ENCODE results near the gene PSAPL1. TPM values are rescaled to one million over a fixed set of nuclear protein-coding genes. Genes with fewer than 3 reads are reported as not detected.

PSAPL1 gene
- total and polyA plus RNA-seq, 8 donors: 0.03 to 37.5 (median 5.7) TPM; not detected in 2

- H3K27me3 ChIP-seq: peaks cover 0 to 52% (median 0%) of the 10 kb centered on the region in 3 donors
- no peaks in the 10 kb centered on the region for H3K4me1 ChIP-seq
- DNase-seq: no peak
- TF ChIP-seq EP300 (IDR thresholded peaks at IDR 0.05): no peak
- no peak for TF ChIP-seq CTCF (IDR thresholded peaks at IDR 0.05)
- TF ChIP-seq POLR2A (IDR thresholded peaks at IDR 0.05): no peak
- no peak for TF ChIP-seq POLR2AphosphoS5 (IDR thresholded peaks at IDR 0.05)
- no peak overlapping the region for H3K4me3 ChIP-seq
- intact Hi-C loops (cut with DNase I; ENCODE audit: low total_unique reads): no loop called here
- H3K27ac ChIP-seq: no peak overlapping the region
- H3K36me3 ChIP-seq: no peaks in the 10 kb centered on the region
- 90 to 98% (median 97%) methylated on average over 3 of the region's 3 CpGs for WGBS, 5 donors
- peaks cover 0 to 2% (median 0%) of the 10 kb centered on the region in 4 donors for H3K9me3 ChIP-seq
Observed at GRCh38 chr4:7444314-7444713, 9.6 kb upstream of the PSAPL1 start.

- H3K4me3 ChIP-seq: no peak overlapping the region
- TF ChIP-seq EP300 (IDR thresholded peaks at IDR 0.05): no peak
- no peak for TF ChIP-seq CTCF (IDR thresholded peaks at IDR 0.05)
- TF ChIP-seq POLR2AphosphoS5 (IDR thresholded peaks at IDR 0.05): no peak
- no peak for TF ChIP-seq POLR2A (IDR thresholded peaks at IDR 0.05)
- intact Hi-C loops (cut with DNase I; ENCODE audit: low total_unique reads): no loop called here
- no peak overlapping the region for H3K27ac ChIP-seq
- WGBS, 5 donors: 56 to 64% (median 62%) methylated on average over 12 to 15 of the region's 15 CpGs
- no peaks in the 10 kb centered on the region for H3K4me1 ChIP-seq
- H3K27me3 ChIP-seq: peaks cover 0 to 45% (median 0%) of the 10 kb centered on the region in 3 donors
- H3K36me3 ChIP-seq: no peaks in the 10 kb centered on the region
- DNase-seq: no peak
- H3K9me3 ChIP-seq: peaks cover 0 to 8% (median 0%) of the 10 kb centered on the region in 4 donors
Observed at GRCh38 chr4:7442574-7443162, 7.9 kb upstream of the PSAPL1 start.

GRCh38 chr4:7441201-7441600 is 6.5 kb upstream of the PSAPL1 start:
- TF ChIP-seq POLR2A (IDR thresholded peaks at IDR 0.05) (no peak), CTCF (IDR thresholded peaks at IDR 0.05) (no peak), EP300 (IDR thresholded peaks at IDR 0.05) (no peak), POLR2AphosphoS5 (IDR thresholded peaks at IDR 0.05) (no peak)
- Histone ChIP-seq H3K9me3 (peaks cover 0 to 8% (median 0%) of the 10 kb centered on the region in 4 donors), H3K27me3 (peaks cover 0 to 38% (median 0%) of the 10 kb centered on the region in 3 donors), H3K4me3 (no peak overlapping the region), H3K36me3 (no peaks in the 10 kb centered on the region), H3K4me1 (peaks cover 0 to 3% (median 0%) of the 10 kb centered on the region in 4 donors), H3K27ac (no peak overlapping the region)
- no peak for DNase-seq
- intact Hi-C loops (cut with DNase I; ENCODE audit: low total_unique reads): no loop called here
- WGBS, 5 donors: 74 to 93% (median 78%) methylated on average over 4 to 7 of the region's 7 CpGs

- intact Hi-C loops (cut with DNase I; ENCODE audit: low total_unique reads): no loop called here
- TF ChIP-seq POLR2A (IDR thresholded peaks at IDR 0.05): no peak
- no peak for TF ChIP-seq EP300 (IDR thresholded peaks at IDR 0.05)
- TF ChIP-seq POLR2AphosphoS5 (IDR thresholded peaks at IDR 0.05): no peak
- TF ChIP-seq CTCF (IDR thresholded peaks at IDR 0.05): no peak
- Histone ChIP-seq H3K9me3 (peaks cover 0 to 8% (median 0%) of the 10 kb centered on the region in 4 donors), H3K4me3 (no peak overlapping the region), H3K36me3 (no peaks in the 10 kb centered on the region), H3K27ac (no peak overlapping the region), H3K27me3 (peaks cover 0 to 27% (median 0%) of the 10 kb centered on the region in 3 donors), H3K4me1 (peaks cover 0 to 18% (median 10%) of the 10 kb centered on the region in 4 donors)
- no peak for DNase-seq
- WGBS, 5 donors: 62 to 90% (median 69%) methylated on average over 2 of the region's 2 CpGs
Observed at GRCh38 chr4:7439699-7440098, 5.0 kb upstream of the PSAPL1 start.
